ENCODE data around the gene RNASE8. TPM values are rescaled to one million over a fixed set of nuclear protein-coding genes. Genes with fewer than 3 reads are reported as not detected.

RNASE8 gene
- total and polyA plus RNA-seq, 2 of the 8 experiments (the other 6 are each of a cell fraction or from before 2014, with no cell fraction given): not detected

DNA sequence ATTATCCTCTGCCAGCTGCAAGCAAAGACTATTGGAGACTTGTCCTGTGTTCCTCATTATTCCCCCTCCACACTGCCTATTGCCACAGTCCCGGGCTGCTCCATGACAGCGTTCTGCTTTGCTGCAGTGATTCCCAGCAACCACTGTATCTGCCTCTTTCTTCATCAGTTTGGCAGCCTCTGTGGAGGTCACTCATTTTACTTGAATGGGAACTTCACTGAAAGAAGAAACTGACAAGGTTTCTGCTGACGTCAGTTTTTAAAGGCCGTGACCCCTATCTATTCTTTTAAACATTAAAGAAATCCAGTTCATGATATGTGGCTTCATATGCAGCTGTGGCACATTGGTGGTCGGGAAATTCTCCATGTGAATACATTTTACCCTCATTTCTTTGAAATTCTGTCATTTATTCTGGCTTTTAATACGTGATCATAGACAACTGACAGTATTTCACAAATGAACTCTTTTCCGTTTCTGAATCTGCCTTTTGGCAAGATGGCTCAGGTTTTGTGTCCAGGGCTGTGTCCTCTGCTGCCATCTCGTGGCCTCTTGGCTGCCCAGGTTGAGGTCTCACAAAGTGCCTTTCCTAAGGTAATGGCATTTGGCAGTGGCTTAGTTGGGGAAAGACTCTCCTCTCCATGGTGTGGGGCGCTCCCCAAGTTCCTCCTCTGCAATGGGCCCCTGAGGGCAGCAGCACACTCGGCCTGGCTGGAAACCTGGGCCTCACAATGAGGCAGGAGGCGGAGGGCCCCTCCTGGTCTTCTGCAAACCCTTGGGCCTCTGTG, 49.1 kb downstream of the RNASE8 start:
- no peak overlapping the region for H3K9ac ChIP-seq (replicated peaks in 1 of 4; ENCODE audit: extremely low read depth in 1 of 4, low read depth in 3 of 4, low read length in 3 of 4)
- H2BK120ac ChIP-seq (replicated peaks; ENCODE audit: low read depth, low read length): no peak overlapping the region
- no peak overlapping the region for H3K14ac ChIP-seq (ENCODE audit: insufficient read length)
- ChIA-PET CTCF (ENCODE audit: partially characterized antibody) (interaction anchor here (0.7 to 11.0 kb wide), 14 partner anchors 11 to 146 kb away, joined by 3 to 239 read pairs (median 6); partner anchors contain the start of gene ARHGEF40), POLR2A (ENCODE audit: partially characterized antibody) (interaction anchor here (1.1 to 7.2 kb wide), 4 partner anchors 10 to 36 kb away, joined by 5 to 64 read pairs (median 11); partner anchors contain the start of gene ARHGEF40)
- H3K23ac ChIP-seq (ENCODE audit: insufficient read length): no peak overlapping the region
- no peak overlapping the region for H4K91ac ChIP-seq (replicated peaks; ENCODE audit: insufficient read length, low read length)
- no peak overlapping the region for H3K27ac ChIP-seq (ENCODE audit: low read depth, low read length)
- H3K36me3 ChIP-seq (ENCODE audit: control insufficient read depth in 2 of 4, insufficient read depth in 4 of 4, low read length in 3 of 4): no peaks in the 10 kb centered on the region
- H3K4me1 ChIP-seq (replicated peaks in 1 of 4; ENCODE audit: control insufficient read depth in 3 of 4, insufficient read depth in 4 of 4, low read length in 3 of 4): peaks cover 2 to 24% (median 11%) of the 10 kb centered on the region in 4 experiments; a peak in 5 of 7 replicates
- H2BK5ac ChIP-seq (ENCODE audit: low read depth, low read length): no peak overlapping the region
- H4K8ac ChIP-seq (ENCODE audit: extremely low read depth, insufficient read depth, low read length): 0 out of 2 replicates have a peak overlapping the region, but pooled peaks have one; percentile 31
- H3K18ac ChIP-seq (ENCODE audit: extremely low read depth, low read length): 0 out of 2 replicates have a peak overlapping the region, but pooled peaks have one; percentile 62
- H2AFZ ChIP-seq (ENCODE audit: low read length): peak overlapping the region; percentile 64; the same call in 1 of the 2 replicates
- peak overlapping the region in 1 of 2 experiments; percentile 12; a peak in 1 of 4 replicates for H3K4me2 ChIP-seq (ENCODE audit: insufficient read depth in 1 of 2, low read depth in 2 of 2, low read length in 2 of 2)
- no peak overlapping the region for H2AK5ac ChIP-seq (ENCODE audit: low read depth, low read length)
- 42% methylated on average over 11 of the region's 11 CpGs; no CpG with 5 or more reads in 1 of the 2 experiments for WGBS, 2 experiments (ENCODE audit: extremely low coverage in 1 of 2, insufficient coverage in 1 of 2, insufficient read length in 1 of 2, insufficient replicate concordance in 2 of 2, low coverage in 1 of 2, low lambda C conversion rate in 2 of 2, missing lambda C conversion rate in 1 of 2)
- peaks cover 7% of the 10 kb centered on the region for H3K23me2 ChIP-seq (ENCODE audit: low read depth, low read length)
- no peak overlapping the region; the same call in 1 of the 2 replicates for H2BK15ac ChIP-seq (ENCODE audit: low read length)
- H3K56ac ChIP-seq (replicated peaks; ENCODE audit: insufficient read length, low read depth, low read length): no peak overlapping the region
- H3K27me3 ChIP-seq (replicated peaks in 1 of 4; ENCODE audit: control insufficient read depth in 3 of 4, extremely low read depth in 1 of 4, insufficient read depth in 3 of 4, low read length in 3 of 4): no peaks in the 10 kb centered on the region
- no peaks in the 10 kb centered on the region for H3K9me3 ChIP-seq (ENCODE audit: insufficient read depth in 2 of 2, low read depth in 1 of 2, low read length in 1 of 2)
- H2BK20ac ChIP-seq (ENCODE audit: low read length): no peak overlapping the region; the same call in 1 of the 2 replicates
- FAIRE-seq (no peak), DNase-seq (ENCODE audit: low read depth in 1 of 2, low spot score in 2 of 2) (peak; percentile 70 to 88)
- H4K20me1 ChIP-seq (replicated peaks in 1 of 2; ENCODE audit: control insufficient read depth in 1 of 2, insufficient read depth in 2 of 2, low read length in 2 of 2): no peaks in the 10 kb centered on the region
- H3K4me3 ChIP-seq (ENCODE audit: extremely low read depth in 1 of 4, insufficient read depth in 2 of 4, low read depth in 3 of 4, low read length in 4 of 4): no peak overlapping the region; a peak in 1 of 8 replicates
- H3K79me2 ChIP-seq (ENCODE audit: control insufficient read depth in 1 of 2, insufficient read depth in 2 of 2, low read length in 2 of 2): peaks cover 0 to 7% of the 10 kb centered on the region in 2 experiments; a peak in 1 of 4 replicates
- H3K4ac ChIP-seq (replicated peaks; ENCODE audit: insufficient read length, low read depth, low read length): no peak overlapping the region
- H3K79me1 ChIP-seq (ENCODE audit: low read depth, low read length): no peaks in the 10 kb centered on the region
- peak overlapping the region; percentile 19; the same call in 1 of the 2 replicates for H2BK12ac ChIP-seq (ENCODE audit: low read depth, low read length)
- H4K5ac ChIP-seq (ENCODE audit: insufficient read length, low read depth, low read length): no peak overlapping the region
- TF ChIP-seq YY1 (IDR thresholded peaks at IDR 0.05; ENCODE audit: low read depth, low read length): peak; percentile 84
- TF ChIP-seq GABPA (IDR thresholded peaks at IDR 0.05; ENCODE audit: borderline replicate concordance, insufficient read depth, low read length): no peak
- no peak for TF ChIP-seq SAP30 (IDR thresholded peaks at IDR 0.05; ENCODE audit: insufficient read depth, insufficient replicate concordance, low read length)
- TF ChIP-seq, protein P1, sequence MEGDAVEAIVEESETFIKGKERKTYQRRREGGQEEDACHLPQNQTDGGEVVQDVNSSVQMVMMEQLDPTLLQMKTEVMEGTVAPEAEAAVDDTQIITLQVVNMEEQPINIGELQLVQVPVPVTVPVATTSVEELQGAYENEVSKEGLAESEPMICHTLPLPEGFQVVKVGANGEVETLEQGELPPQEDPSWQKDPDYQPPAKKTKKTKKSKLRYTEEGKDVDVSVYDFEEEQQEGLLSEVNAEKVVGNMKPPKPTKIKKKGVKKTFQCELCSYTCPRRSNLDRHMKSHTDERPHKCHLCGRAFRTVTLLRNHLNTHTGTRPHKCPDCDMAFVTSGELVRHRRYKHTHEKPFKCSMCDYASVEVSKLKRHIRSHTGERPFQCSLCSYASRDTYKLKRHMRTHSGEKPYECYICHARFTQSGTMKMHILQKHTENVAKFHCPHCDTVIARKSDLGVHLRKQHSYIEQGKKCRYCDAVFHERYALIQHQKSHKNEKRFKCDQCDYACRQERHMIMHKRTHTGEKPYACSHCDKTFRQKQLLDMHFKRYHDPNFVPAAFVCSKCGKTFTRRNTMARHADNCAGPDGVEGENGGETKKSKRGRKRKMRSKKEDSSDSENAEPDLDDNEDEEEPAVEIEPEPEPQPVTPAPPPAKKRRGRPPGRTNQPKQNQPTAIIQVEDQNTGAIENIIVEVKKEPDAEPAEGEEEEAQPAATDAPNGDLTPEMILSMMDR (IDR thresholded peaks at IDR 0.05; ENCODE audit: control extremely low read depth in 1 of 3, insufficient read depth in 1 of 3, low read depth in 1 of 3, low read length in 3 of 3): peak; percentile 88 to 97 (median 92)
- peak; percentile 20 for TF ChIP-seq TAF7 (optimal IDR thresholded peaks at IDR 0.05; ENCODE audit: borderline replicate concordance, low read depth, low read length)
- 0 out of 3 replicates have a peak, but pooled peaks of 1 of the 2 experiments have one; percentile 25 for TF ChIP-seq POLR2A (IDR thresholded peaks at IDR 0.05; ENCODE audit: control extremely low read depth in 1 of 2, low read depth in 2 of 2, low read length in 2 of 2)
- peak; percentile 79 to 86 for TF ChIP-seq RAD21 (IDR thresholded peaks at IDR 0.05 in 1 of 2, conservative IDR thresholded peaks at IDR 0.05 in 1 of 2; ENCODE audit: low read depth in 2 of 2, low read length in 2 of 2)
